PC-3 (cell line): ENCODE data around the gene DVL3. TPM values are rescaled to one million over a fixed set of nuclear protein-coding genes. Genes with fewer than 3 reads are reported as not detected.

Experiments
- ATAC-seq: fragments of 200-7000 bp; cut with Tn5 transposase; 2 replicates; pipeline ENCODE4 v1.9.1; 2020; ENCODE audit warnings: mild to moderate bottlenecking, moderate library complexity
- BruUV-seq: library from RNA; stranded (reverse); fragments of 400-500 nt; replicated peaks from 2 replicates; lab custom pipeline; 2021; lab: Mats Ljungman, UMichigan
- CTCF ChIA-PET: fragments of 300-600 bp; sonication (Branson Sonifier 250); formaldehyde crosslinking; loops from one replicate; lab custom pipeline; 2022; ENCODE audit warnings: antibody characterized with exemption; lab: Charles Lee
- POLR2A ChIA-PET: fragments of 300-600 bp; sonication (Branson Sonifier 250); formaldehyde crosslinking; loops from one replicate; lab custom pipeline; 2022; ENCODE audit warnings: antibody characterized with exemption; ENCODE audit not compliant: unreplicated experiment; lab: Charles Lee
- DNase-seq: peaks from one replicate; pipeline ENCODE4 v3.0.0-alpha.2; 2015
- H2AFZ ChIP-seq: fragments of 300-600 bp; sonication (generic); 2 replicates; pipeline ENCODE4 v1.6.0; 2016; ENCODE audit warnings: antibody characterized with exemption, low read length
- H3F3A ChIP-seq: fragments of 300-600 bp; sonication (generic); one replicate; pipeline ENCODE4 v1.6.0; 2017; ENCODE audit warnings: antibody characterized with exemption, low read length, control low read depth, mild to moderate bottlenecking; ENCODE audit not compliant: unreplicated experiment
- H3K27ac ChIP-seq: fragments of 300-600 bp; sonication (generic); 2 replicates; pipeline ENCODE4 v1.5.1; 2016; ENCODE audit warnings: mild to moderate bottlenecking, low read length
- H3K27me3 ChIP-seq: fragments of 300-600 bp; sonication (generic); 2 replicates; pipeline ENCODE4 v1.6.1; 2016; ENCODE audit warnings: low read length, mixed read lengths
- H3K36me3 ChIP-seq: fragments of 300-600 bp; sonication (generic); 2 replicates; pipeline ENCODE4 v1.6.1; 2016; ENCODE audit warnings: low read depth, mixed run types, low read length, mixed read lengths
- H3K4me1 ChIP-seq: fragments of 300-600 bp; sonication (generic); 2 replicates; pipeline ENCODE4 v1.5.1; 2016; ENCODE audit warnings: low read length; ENCODE audit not compliant: insufficient read depth
- H3K4me2 ChIP-seq: fragments of 300-600 bp; sonication (generic); 2 replicates; pipeline ENCODE4 v1.6.0; 2016; ENCODE audit warnings: low read length
- H3K4me3 ChIP-seq: fragments of 300-600 bp; sonication (generic); 2 replicates; pipeline ENCODE4 v1.5.1; 2016; ENCODE audit warnings: mild to moderate bottlenecking, low read length, mixed read lengths
- H3K79me2 ChIP-seq: fragments of 300-600 bp; sonication (generic); 2 replicates; pipeline ENCODE4 v1.6.1; 2017; ENCODE audit warnings: low read length, mixed read lengths
- H3K9ac ChIP-seq: fragments of 300-600 bp; sonication (generic); 2 replicates; pipeline ENCODE4 v1.6.0; 2016; ENCODE audit warnings: mild to moderate bottlenecking, low read length
- H3K9me2 ChIP-seq: fragments of 300-600 bp; sonication (generic); replicated peaks from 2 replicates; pipeline ENCODE4 v1.6.1; 2016; ENCODE audit warnings: mixed run types, low read length, mixed read lengths
- H3K9me3 ChIP-seq: fragments of 300-600 bp; sonication (generic); 2 replicates; pipeline ENCODE4 v1.6.1; 2016; ENCODE audit warnings: low read length, mixed read lengths
- H4K20me1 ChIP-seq: fragments of 300-600 bp; sonication (generic); 2 replicates; pipeline ENCODE4 v1.6.1; 2016; ENCODE audit warnings: low read length, mixed read lengths
- CTCF ChIP-seq: fragments of 300-600 bp; sonication (generic); conservative IDR thresholded peaks from 2 replicates; pipeline ENCODE4 v1.5.1; 2017; ENCODE audit warnings: antibody characterized with exemption, low read depth, mild to moderate bottlenecking, low read length
- EZH2 ChIP-seq: fragments of 300-600 bp; sonication (generic); IDR thresholded peaks from one replicate; pipeline ENCODE4 v1.6.1; 2017; ENCODE audit warnings: antibody characterized with exemption, mild to moderate bottlenecking, low read length; ENCODE audit not compliant: unreplicated experiment
- EZH2phosphoT487 ChIP-seq: fragments of 300-600 bp; sonication (generic); IDR thresholded peaks from 2 replicates; pipeline ENCODE4 v1.6.1; 2018; ENCODE audit warnings: mild to moderate bottlenecking, antibody characterized with exemption, low read length, borderline replicate concordance
- intact Hi-C: fragments of 100-400 bp; cut with micrococcal nuclease; formaldehyde crosslinking; loops from 2 replicates; pipeline ENCODE4 v1.9.0; 2023
- total RNA-seq: library from RNA; depleted of rRNA; stranded (reverse); fragments of >200 nt; gene quantifications from 2 replicates; pipeline ENCODE4 v1.2.3, GENCODE V29; 2014

DVL3 gene
- total RNA-seq, 1 experiment from 2014 or later, result 50.6 TPM

DNA sequence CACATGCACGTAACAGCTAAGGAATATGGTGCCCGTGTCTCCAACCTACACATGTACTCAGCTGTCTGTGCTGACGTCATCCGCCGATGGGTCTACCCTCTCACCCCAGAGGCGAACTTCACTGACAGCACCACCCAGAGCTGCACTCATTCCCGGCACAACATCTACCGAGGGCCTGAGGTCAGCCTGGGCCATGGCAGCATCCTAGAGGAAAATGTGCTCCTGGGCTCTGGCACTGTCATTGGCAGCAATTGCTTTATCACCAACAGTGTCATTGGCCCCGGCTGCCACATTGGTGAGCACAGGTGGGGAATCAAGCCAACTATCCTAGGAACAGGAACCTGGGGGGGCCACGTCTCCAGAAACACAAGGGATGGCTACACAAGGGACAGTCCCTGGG, 14.7 kb upstream of the DVL3 start:
- Histone ChIP-seq H3K27ac (no peak overlapping the region), H2AFZ (no peak overlapping the region), H3K27me3 (no peaks in the 10 kb centered on the region), H3K36me3 (peaks cover 40% of the 10 kb centered on the region), H3K4me3 (no peak overlapping the region), H3K4me1 (peaks cover 14% of the 10 kb centered on the region), H3K9ac (no peak overlapping the region), H4K20me1 (no peaks in the 10 kb centered on the region; the same call in 1 of the 2 replicates), H3K4me2 (no peak overlapping the region), H3K9me3 (no peaks in the 10 kb centered on the region), H3K79me2 (peaks cover 33% of the 10 kb centered on the region), H3K9me2 (no peaks in the 10 kb centered on the region), H3F3A (no peaks in the 10 kb centered on the region)
- intact Hi-C loops, result no loop called here
- DNase-seq, result no peak
- BruUV-seq, result no TSS peak
- TF ChIP-seq CTCF (no peak), EZH2phosphoT487 (no peak), EZH2 (no peak)
- ATAC-seq, result no peak
- POLR2A ChIA-PET, result no interaction called here
- CTCF ChIA-PET, result no interaction called here

DNA sequence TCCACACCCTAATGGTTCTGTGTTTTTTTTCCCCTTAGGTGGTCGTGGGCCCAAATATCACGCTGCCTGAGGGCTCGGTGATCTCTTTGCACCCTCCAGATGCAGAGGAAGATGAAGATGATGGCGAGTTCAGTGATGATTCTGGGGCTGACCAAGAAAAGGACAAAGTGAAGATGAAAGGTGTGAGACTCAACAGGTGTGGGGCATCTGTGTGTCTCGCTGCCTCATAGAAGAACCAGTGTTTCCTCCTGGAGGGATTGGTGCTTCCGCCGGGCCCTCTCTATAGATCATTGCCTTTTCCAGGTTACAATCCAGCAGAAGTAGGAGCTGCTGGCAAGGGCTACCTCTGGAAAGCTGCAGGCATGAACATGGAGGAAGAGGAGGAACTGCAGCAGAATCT, 13.0 kb upstream of the DVL3 start:
- no peaks in the 10 kb centered on the region for H3K27me3 ChIP-seq
- no peak overlapping the region for H3K9ac ChIP-seq
- H3K27ac ChIP-seq, result no peak overlapping the region
- ATAC-seq (no peak), DNase-seq (no peak)
- H3K9me3 ChIP-seq, result no peaks in the 10 kb centered on the region
- ChIA-PET CTCF (no interaction called here), POLR2A (no interaction called here)
- intact Hi-C loops, result no loop called here
- no peaks in the 10 kb centered on the region for H3K9me2 ChIP-seq
- peaks cover 3% of the 10 kb centered on the region; the same call in 1 of the 2 replicates for H3K4me1 ChIP-seq
- no peak overlapping the region for H3K4me3 ChIP-seq
- peaks cover 16% of the 10 kb centered on the region for H3K79me2 ChIP-seq
- H3F3A ChIP-seq, result no peaks in the 10 kb centered on the region
- H3K36me3 ChIP-seq, result peaks cover 40% of the 10 kb centered on the region
- no peak overlapping the region for H2AFZ ChIP-seq
- no peak overlapping the region for H3K4me2 ChIP-seq
- no TSS peak for BruUV-seq
- no peak for TF ChIP-seq EZH2phosphoT487
- no peak for TF ChIP-seq CTCF
- TF ChIP-seq EZH2, result no peak
- H4K20me1 ChIP-seq, result no peaks in the 10 kb centered on the region

GRCh38 chr3:184143327-184143726, 11.8 kb upstream of the DVL3 start:
- no peak for DNase-seq
- H4K20me1 ChIP-seq, result no peaks in the 10 kb centered on the region

More at GRCh38 chr3:184143327-184143726, 11.8 kb upstream of the DVL3 start:
- ChIA-PET POLR2A (no interaction called here), CTCF (no interaction called here)
- H3K36me3 ChIP-seq, result peaks cover 36% of the 10 kb centered on the region
- no peaks in the 10 kb centered on the region for H3K9me2 ChIP-seq
- H3K4me1 ChIP-seq, result no peaks in the 10 kb centered on the region
- intact Hi-C loops, result no loop called here
- no peak for TF ChIP-seq EZH2
- no peak for TF ChIP-seq CTCF
- no peak for TF ChIP-seq EZH2phosphoT487
- peaks cover 3% of the 10 kb centered on the region for H3F3A ChIP-seq
- no peak overlapping the region for H3K9ac ChIP-seq
- no peaks in the 10 kb centered on the region for H3K9me3 ChIP-seq
- ATAC-seq, result no peak
- H3K4me2 ChIP-seq, result no peak overlapping the region
- no peak overlapping the region for H2AFZ ChIP-seq
- BruUV-seq, result no TSS peak
- no peaks in the 10 kb centered on the region for H3K27me3 ChIP-seq
- H3K27ac ChIP-seq, result no peak overlapping the region
- H3K4me3 ChIP-seq, result no peak overlapping the region
- H3K79me2 ChIP-seq, result peaks cover 5% of the 10 kb centered on the region; the same call in 1 of the 2 replicates
